ENCODE results near the gene SUMO1.

SUMO1 gene

DNA sequence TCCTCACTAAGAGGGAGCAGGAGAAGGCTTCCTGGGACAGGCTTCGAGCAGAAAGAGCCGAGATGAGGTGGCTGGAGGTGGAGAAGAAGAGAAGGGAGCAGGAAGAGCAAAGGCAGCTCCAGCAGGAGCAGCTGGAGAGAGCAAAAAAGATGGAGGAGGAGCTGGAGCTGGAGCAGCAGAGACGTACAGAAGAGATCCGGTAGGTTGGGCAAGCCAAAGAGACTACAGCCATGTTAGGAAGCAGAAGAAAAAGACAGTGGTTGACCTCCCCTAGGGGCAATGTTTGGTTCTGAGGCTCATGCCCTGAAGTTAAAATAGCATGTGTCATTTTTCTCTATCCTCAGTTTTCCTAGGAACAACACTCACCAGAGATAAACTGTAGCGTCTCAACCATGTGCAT, 45.1 kb downstream of the SUMO1 start:
- Histone ChIP-seq H3K27me3 (ENCODE audit: control insufficient read depth, insufficient read depth, low read length) (no peaks in the 10 kb centered on the region), H3K9me3 (ENCODE audit: control insufficient read depth, low read length) (no peaks in the 10 kb centered on the region), H3K4me3 (ENCODE audit: low read depth, low read length) (no peak overlapping the region), H3K9ac (no peak overlapping the region), H3K4me2 (ENCODE audit: low read length) (no peak overlapping the region), H3K36me3 (ENCODE audit: control insufficient read depth, insufficient read depth, low read length) (no peaks in the 10 kb centered on the region), H3K79me2 (no peaks in the 10 kb centered on the region), H3K4me1 (no peaks in the 10 kb centered on the region), H2AFZ (no peak overlapping the region), H3K27ac (no peak overlapping the region)
- TF ChIP-seq, protein P1, sequence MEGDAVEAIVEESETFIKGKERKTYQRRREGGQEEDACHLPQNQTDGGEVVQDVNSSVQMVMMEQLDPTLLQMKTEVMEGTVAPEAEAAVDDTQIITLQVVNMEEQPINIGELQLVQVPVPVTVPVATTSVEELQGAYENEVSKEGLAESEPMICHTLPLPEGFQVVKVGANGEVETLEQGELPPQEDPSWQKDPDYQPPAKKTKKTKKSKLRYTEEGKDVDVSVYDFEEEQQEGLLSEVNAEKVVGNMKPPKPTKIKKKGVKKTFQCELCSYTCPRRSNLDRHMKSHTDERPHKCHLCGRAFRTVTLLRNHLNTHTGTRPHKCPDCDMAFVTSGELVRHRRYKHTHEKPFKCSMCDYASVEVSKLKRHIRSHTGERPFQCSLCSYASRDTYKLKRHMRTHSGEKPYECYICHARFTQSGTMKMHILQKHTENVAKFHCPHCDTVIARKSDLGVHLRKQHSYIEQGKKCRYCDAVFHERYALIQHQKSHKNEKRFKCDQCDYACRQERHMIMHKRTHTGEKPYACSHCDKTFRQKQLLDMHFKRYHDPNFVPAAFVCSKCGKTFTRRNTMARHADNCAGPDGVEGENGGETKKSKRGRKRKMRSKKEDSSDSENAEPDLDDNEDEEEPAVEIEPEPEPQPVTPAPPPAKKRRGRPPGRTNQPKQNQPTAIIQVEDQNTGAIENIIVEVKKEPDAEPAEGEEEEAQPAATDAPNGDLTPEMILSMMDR (IDR thresholded peaks at IDR 0.05) = no peak

DNA sequence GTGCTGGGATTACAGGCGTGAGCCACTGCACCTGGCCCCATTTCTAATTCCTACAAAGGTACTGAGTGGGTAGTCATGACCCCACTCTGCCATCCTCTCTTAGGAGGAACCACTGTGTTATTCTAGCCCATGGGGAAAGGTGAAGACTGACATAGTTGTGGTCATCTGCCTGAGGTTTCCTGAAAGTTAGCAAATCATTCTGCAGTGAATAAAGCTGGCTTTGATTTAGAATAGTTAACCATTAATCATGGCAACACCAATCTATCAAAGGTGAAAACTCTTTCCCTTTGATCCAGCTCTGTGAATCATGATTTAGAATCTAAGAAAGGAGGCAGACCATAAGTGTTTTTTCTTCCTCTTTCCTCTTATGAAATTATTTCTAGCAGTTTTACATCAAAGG, 50.8 kb downstream of the SUMO1 start:
- Histone ChIP-seq H3K9me3 (ENCODE audit: control insufficient read depth, low read length) (no peaks in the 10 kb centered on the region), H3K4me1 (no peaks in the 10 kb centered on the region), H3K79me2 (no peaks in the 10 kb centered on the region), H3K36me3 (ENCODE audit: control insufficient read depth, insufficient read depth, low read length) (no peaks in the 10 kb centered on the region), H3K4me3 (ENCODE audit: low read depth, low read length) (no peak overlapping the region), H2AFZ (no peak overlapping the region), H3K27me3 (ENCODE audit: control insufficient read depth, insufficient read depth, low read length) (no peaks in the 10 kb centered on the region), H3K9ac (no peak overlapping the region), H3K4me2 (ENCODE audit: low read length) (no peak overlapping the region), H3K27ac (no peak overlapping the region)
- TF ChIP-seq, protein P1 (IDR thresholded peaks at IDR 0.05) = no peak

DNA sequence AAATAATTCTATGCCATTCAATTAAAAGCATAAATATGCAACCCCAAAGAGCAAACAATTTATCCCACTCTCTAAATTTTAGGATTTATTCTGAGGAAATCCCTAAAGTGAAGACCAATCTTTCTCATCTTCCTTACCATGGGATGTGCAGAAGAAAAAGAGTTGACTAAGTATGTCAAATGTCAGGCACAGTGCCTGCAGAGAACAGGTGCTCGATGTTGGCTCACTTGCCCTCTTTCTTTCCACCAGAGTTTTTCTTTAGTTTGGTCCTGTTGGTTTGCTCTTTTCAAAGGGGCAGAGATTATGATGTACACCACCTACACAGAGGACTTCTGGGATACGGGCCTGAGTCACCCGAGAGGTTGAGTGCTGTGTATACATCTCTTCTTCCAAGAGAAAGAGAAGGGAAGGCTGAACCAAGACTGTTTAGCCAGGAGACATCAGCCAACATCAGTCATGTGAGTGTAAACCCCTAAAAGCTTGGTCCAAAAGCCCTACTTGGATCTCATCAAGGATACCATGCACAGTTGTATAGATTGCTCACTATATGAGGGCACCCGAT, 51.7 kb downstream of the SUMO1 start:
- Histone ChIP-seq H3K4me1 (no peaks in the 10 kb centered on the region), H3K4me2 (ENCODE audit: low read length) (no peak overlapping the region), H3K79me2 (no peaks in the 10 kb centered on the region), H3K27ac (no peak overlapping the region), H3K9ac (no peak overlapping the region), H3K9me3 (ENCODE audit: control insufficient read depth, low read length) (no peaks in the 10 kb centered on the region), H2AFZ (no peak overlapping the region), H3K27me3 (ENCODE audit: control insufficient read depth, insufficient read depth, low read length) (no peaks in the 10 kb centered on the region), H3K4me3 (ENCODE audit: low read depth, low read length) (no peak overlapping the region), H3K36me3 (ENCODE audit: control insufficient read depth, insufficient read depth, low read length) (no peaks in the 10 kb centered on the region)
- TF ChIP-seq, protein P1 (IDR thresholded peaks at IDR 0.05) = no peak

DNA sequence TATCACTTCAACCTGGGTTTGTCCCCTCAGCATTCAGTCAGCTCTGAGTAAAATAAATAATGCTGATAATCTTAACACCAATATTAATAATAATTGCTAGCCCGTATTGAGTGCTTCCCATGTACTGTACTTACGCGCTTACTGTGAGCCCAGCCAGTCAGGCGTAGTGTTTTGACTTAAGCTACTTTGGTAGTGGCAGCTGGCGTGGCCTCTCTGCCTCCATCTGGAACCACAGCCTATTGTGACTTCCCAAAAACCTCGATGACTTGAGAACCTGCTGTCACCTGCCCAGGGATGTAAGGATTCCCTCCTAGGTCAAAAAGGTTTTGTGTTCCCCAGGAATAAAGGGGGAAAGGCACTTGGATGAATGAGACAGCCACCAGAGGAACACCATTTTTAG, 53.2 kb downstream of the SUMO1 start:
- Histone ChIP-seq H2AFZ (no peak overlapping the region), H3K36me3 (ENCODE audit: control insufficient read depth, insufficient read depth, low read length) (no peaks in the 10 kb centered on the region), H3K27ac (no peak overlapping the region), H3K27me3 (ENCODE audit: control insufficient read depth, insufficient read depth, low read length) (no peaks in the 10 kb centered on the region), H3K79me2 (no peaks in the 10 kb centered on the region), H3K9me3 (ENCODE audit: control insufficient read depth, low read length) (no peaks in the 10 kb centered on the region), H3K4me3 (ENCODE audit: low read depth, low read length) (no peak overlapping the region), H3K4me1 (no peaks in the 10 kb centered on the region), H3K4me2 (ENCODE audit: low read length) (no peak overlapping the region), H3K9ac (no peak overlapping the region)
- TF ChIP-seq, protein P1 (IDR thresholded peaks at IDR 0.05) = no peak

DNA sequence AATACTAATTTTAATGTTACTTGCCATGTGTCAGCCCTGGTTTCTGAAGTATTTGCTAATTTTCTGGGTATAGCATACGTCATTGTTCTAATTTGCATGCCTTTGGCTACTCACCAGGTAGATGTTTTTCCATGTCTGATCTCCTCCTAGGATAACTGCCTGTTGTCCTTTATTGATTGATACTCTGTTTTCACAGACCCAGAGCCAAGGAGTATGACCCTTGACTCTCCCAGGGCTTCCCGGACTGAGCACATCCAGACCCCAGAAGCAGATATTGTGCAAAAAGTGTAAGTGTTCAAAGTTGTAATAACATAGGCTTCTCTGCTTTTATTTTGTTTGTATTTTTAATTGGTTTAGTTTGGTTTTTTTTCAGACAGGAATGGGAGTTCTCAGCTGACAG, 53.8 kb downstream of the SUMO1 start:
- Histone ChIP-seq H2AFZ (no peak overlapping the region), H3K4me3 (ENCODE audit: low read depth, low read length) (no peak overlapping the region), H3K27me3 (ENCODE audit: control insufficient read depth, insufficient read depth, low read length) (no peaks in the 10 kb centered on the region), H3K27ac (no peak overlapping the region), H3K9ac (no peak overlapping the region), H3K4me2 (ENCODE audit: low read length) (no peak overlapping the region), H3K4me1 (no peaks in the 10 kb centered on the region), H3K79me2 (no peaks in the 10 kb centered on the region), H3K9me3 (ENCODE audit: control insufficient read depth, low read length) (no peaks in the 10 kb centered on the region), H3K36me3 (ENCODE audit: control insufficient read depth, insufficient read depth, low read length) (no peaks in the 10 kb centered on the region)
- TF ChIP-seq, protein P1 (IDR thresholded peaks at IDR 0.05) = no peak
